ENCODE data around the gene MS4A10.

DNA sequence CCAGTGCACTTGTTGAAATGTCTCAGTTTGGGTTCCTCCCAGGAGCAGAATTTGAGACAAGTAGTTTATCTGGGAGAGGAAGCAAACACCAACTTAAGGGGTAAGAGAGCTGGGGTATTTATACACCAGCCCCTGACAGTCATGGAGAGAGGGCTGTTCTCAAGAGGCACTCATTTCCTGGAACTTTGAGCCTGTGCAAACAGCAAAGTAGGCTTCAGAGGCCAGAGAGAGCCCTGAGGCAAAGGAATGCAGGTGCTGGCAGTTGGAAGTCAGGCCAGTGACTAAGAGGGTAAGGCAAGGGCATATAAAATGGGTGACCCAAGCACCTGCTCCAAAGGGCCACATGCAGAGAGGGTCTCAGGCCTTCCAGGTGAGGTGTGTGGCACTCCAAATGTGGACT lies 44.6 kb upstream of the MS4A10 start:
- TF ChIP-seq POLR2A (IDR thresholded peaks at IDR 0.05; ENCODE audit: low read depth, low read length) (no peak), POLR2AphosphoS5 (IDR thresholded peaks at IDR 0.05; ENCODE audit: low read depth, low read length) (no peak), TAF1 (IDR thresholded peaks at IDR 0.05; ENCODE audit: borderline replicate concordance, low read depth, low read length) (no peak)
